GM23338 (cell line): ENCODE results near the gene KCNK1. TPM values are rescaled to one million over a fixed set of nuclear protein-coding genes. Genes with fewer than 3 reads are reported as not detected.

Experiments used
- ATAC-seq: fragments of 200-7000 bp; cut with Tn5 transposase; 3 replicates; pipeline ENCODE4 v1.9.1; 2020
- DNase-seq: peaks from one replicate; pipeline ENCODE4 v3.0.0-alpha.2; 2015; ENCODE audit warnings: low spot score
- H2AFZ ChIP-seq: fragments of 200-600 bp; sonication (generic); 2 replicates; pipeline ENCODE4 v1.8.0; 2016; ENCODE audit warnings: antibody characterized with exemption, mild to moderate bottlenecking, moderate library complexity
- H3F3A ChIP-seq: fragments of 200-600 bp; sonication (generic); replicated peaks from 2 replicates; pipeline ENCODE4 v1.8.0; 2017; ENCODE audit warnings: antibody characterized with exemption, mixed run types, low read depth
- H3K27ac ChIP-seq: fragments of 200-600 bp; sonication (generic); 2 replicates; pipeline ENCODE4 v1.6.1; 2016; ENCODE audit warnings: low read depth
- H3K27me3 ChIP-seq: fragments of 200-600 bp; sonication (generic); 2 replicates; pipeline ENCODE4 v1.8.0; 2016; ENCODE audit warnings: mild to moderate bottlenecking, mixed run types, moderate library complexity; ENCODE audit not compliant: insufficient read depth
- H3K36me3 ChIP-seq: fragments of 200-600 bp; sonication (generic); 2 replicates; pipeline ENCODE4 v1.8.0; 2016; ENCODE audit warnings: mild to moderate bottlenecking; ENCODE audit not compliant: insufficient read depth
- H3K4me1 ChIP-seq: fragments of 200-600 bp; sonication (generic); 2 replicates; pipeline ENCODE4 v1.8.0; 2016; ENCODE audit warnings: mild to moderate bottlenecking, moderate library complexity; ENCODE audit not compliant: insufficient read depth
- H3K4me2 ChIP-seq: fragments of 200-600 bp; sonication (generic); 2 replicates; pipeline ENCODE4 v1.7.1; 2017; ENCODE audit warnings: mixed run types
- H3K4me3 ChIP-seq: fragments of 200-600 bp; sonication (generic); 2 replicates; pipeline ENCODE4 v1.6.1; 2016; ENCODE audit warnings: mixed run types
- H3K79me2 ChIP-seq: fragments of 200-600 bp; sonication (generic); replicated peaks from 2 replicates; pipeline ENCODE4 v1.8.0; 2017; ENCODE audit warnings: mild to moderate bottlenecking; ENCODE audit not compliant: insufficient read depth
- H3K9me2 ChIP-seq: fragments of 200-600 bp; sonication (generic); 2 replicates; pipeline ENCODE4 v1.8.0; 2017; ENCODE audit not compliant: insufficient read depth
- H4K20me1 ChIP-seq: fragments of 200-600 bp; sonication (generic); replicated peaks from 2 replicates; pipeline ENCODE4 v1.8.0; 2017; ENCODE audit warnings: mild to moderate bottlenecking; ENCODE audit not compliant: insufficient read depth
- H3K27ac Mint-ChIP-seq: 2 replicates; pipeline ENCODE4 v1.8.0; 2020; ENCODE audit warnings: inconsistent platforms, mild to moderate bottlenecking, moderate library complexity, mixed read lengths
- H3K27me3 Mint-ChIP-seq: 3 replicates; pipeline ENCODE4 v1.8.0; 2022; ENCODE audit warnings: low read depth, mild to moderate bottlenecking, moderate library complexity, mixed read lengths, inconsistent platforms; ENCODE audit not compliant: insufficient read depth, poor library complexity
- H3K36me3 Mint-ChIP-seq: 3 replicates; pipeline ENCODE4 v1.8.0; 2021; ENCODE audit warnings: low read depth, mild to moderate bottlenecking, inconsistent platforms, moderate library complexity, mixed read lengths
- H3K4me1 Mint-ChIP-seq: 3 replicates; pipeline ENCODE4 v1.8.0; 2020; ENCODE audit warnings: mild to moderate bottlenecking, inconsistent platforms, mixed read lengths
- H3K4me3 Mint-ChIP-seq: 3 replicates; pipeline ENCODE4 v1.8.0; 2021; ENCODE audit warnings: moderate library complexity, mild to moderate bottlenecking, inconsistent platforms, mixed read lengths
- H3K9me3 Mint-ChIP-seq: 3 replicates; pipeline ENCODE4 v1.8.0; 2020; ENCODE audit warnings: moderate library complexity, mild to moderate bottlenecking, inconsistent platforms, mixed read lengths
- CREB1 ChIP-seq: fragments of 250-450 bp; sonication (Bioruptor Pico); IDR thresholded peaks from 2 replicates; pipeline ENCODE4 v1.5.0; 2020; ENCODE audit warnings: low read depth, mild to moderate bottlenecking, moderate library complexity
- CTCF ChIP-seq, 2 experiments: fragments of 200-600 bp in 1 of 2; sonication (generic) in 1 of 2; conservative IDR thresholded peaks; 2 replicates each; pipeline versions ENCODE4 v1.5.1 to v1.6.1; 2016 to 2017; ENCODE audit warnings: antibody characterized with exemption in 2 of 2, low read depth in 2 of 2, mild to moderate bottlenecking in 2 of 2, moderate library complexity in 1 of 2
- EZH2 ChIP-seq: fragments of 200-600 bp; sonication (generic); IDR thresholded peaks from one replicate; pipeline ENCODE4 v1.8.0; 2017; ENCODE audit warnings: antibody characterized with exemption, mild to moderate bottlenecking, low read depth; ENCODE audit not compliant: unreplicated experiment
- EZH2phosphoT487 ChIP-seq: fragments of 200-600 bp; sonication (generic); IDR thresholded peaks from one replicate; pipeline ENCODE4 v1.8.1; 2018; ENCODE audit warnings: antibody characterized with exemption; ENCODE audit not compliant: unreplicated experiment
- JUNB ChIP-seq: IDR thresholded peaks from one replicate; pipeline ENCODE4 v1.6.1; 2016; ENCODE audit warnings: antibody characterized with exemption; ENCODE audit not compliant: unreplicated experiment
- NANOG ChIP-seq: IDR thresholded peaks from 2 replicates; pipeline ENCODE4 v1.6.1; 2016; ENCODE audit warnings: antibody characterized with exemption, borderline replicate concordance
- POLR2AphosphoS5 ChIP-seq: IDR thresholded peaks from 2 replicates; pipeline ENCODE4 v1.6.1; 2016; ENCODE audit warnings: antibody characterized with exemption, low read depth
- REST ChIP-seq: IDR thresholded peaks from one replicate; pipeline ENCODE4 v1.6.1; 2018; ENCODE audit warnings: antibody characterized with exemption; ENCODE audit not compliant: unreplicated experiment
- STAT1 ChIP-seq: IDR thresholded peaks from one replicate; pipeline ENCODE4 v1.6.1; 2016; ENCODE audit warnings: antibody characterized with exemption; ENCODE audit not compliant: unreplicated experiment
- ZNF114 ChIP-seq: fragments of 250-450 bp; sonication (Bioruptor Pico); IDR thresholded peaks from 2 replicates; pipeline ENCODE4 v1.5.0; 2020; ENCODE audit warnings: mild to moderate bottlenecking, moderate library complexity
- ZNF331 ChIP-seq: fragments of 250-450 bp; sonication (Bioruptor Pico); IDR thresholded peaks from 2 replicates; pipeline ENCODE4 v1.5.0; 2020; ENCODE audit warnings: low read depth, mild to moderate bottlenecking, moderate library complexity
- ZNF462 ChIP-seq: fragments of 250-450 bp; sonication (Bioruptor Pico); IDR thresholded peaks from 2 replicates; pipeline ENCODE4 v1.5.0; 2020; ENCODE audit warnings: mild to moderate bottlenecking, moderate library complexity
- polyA plus RNA-seq: library from polyadenylated mRNA; unstranded; fragments of >200 nt; fragmentation: Nextera tagmentation; extraction: Ambion mirVana; gene quantifications from 2 replicates; pipeline ENCODE4 v1.2.1, GENCODE V29; 2016
- total RNA-seq: library from RNA; depleted of rRNA; stranded (reverse); fragments of >200 nt; shearing (Covaris generic); gene quantifications from 2 replicates; pipeline ENCODE4 v1.2.3, GENCODE V29; 2014
- TF ChIP-seq, protein P1 (sequence below): IDR thresholded peaks from 2 replicates; pipeline ENCODE4 v1.6.1; 2016; ENCODE audit warnings: antibody characterized with exemption

Gene KCNK1
- total and polyA plus RNA-seq, 2 experiments from 2014 or later: 10.1 to 12.7 TPM

DNA sequence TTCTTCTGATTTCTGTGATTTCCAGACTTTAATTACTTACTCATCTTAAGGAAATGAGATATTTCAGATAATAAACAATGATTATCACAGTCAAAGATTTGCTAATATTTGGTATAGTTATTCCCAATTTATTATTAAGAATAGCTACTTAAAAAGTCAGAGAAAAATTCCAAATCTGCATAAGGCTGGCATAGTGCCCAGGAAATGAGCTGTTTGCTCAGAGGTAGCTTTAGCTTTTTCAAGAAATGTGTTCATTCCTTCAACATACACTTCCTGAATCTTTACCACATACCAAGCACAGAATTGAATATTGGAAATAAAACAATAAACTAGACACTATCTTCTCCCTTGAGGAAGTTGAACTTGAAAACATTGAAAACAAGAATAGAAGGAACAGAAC, 44.3 kb upstream of the KCNK1 start:
- Histone ChIP-seq H3K9me2 (no peaks in the 10 kb centered on the region), H3K4me1 (no peaks in the 10 kb centered on the region), H3K4me3 (no peak overlapping the region), H4K20me1 (no peaks in the 10 kb centered on the region), H2AFZ (no peak overlapping the region), H3K4me2 (no peak overlapping the region), H3K79me2 (no peaks in the 10 kb centered on the region), H3K27ac (no peak overlapping the region), H3K36me3 (no peaks in the 10 kb centered on the region), H3F3A (no peaks in the 10 kb centered on the region), H3K27me3 (no peaks in the 10 kb centered on the region)
- no peak for TF ChIP-seq NANOG
- no peak for TF ChIP-seq EZH2
- TF ChIP-seq ZNF114: no peak
- TF ChIP-seq STAT1: no peak
- TF ChIP-seq REST: no peak
- no peak for TF ChIP-seq JUNB
- no peak for TF ChIP-seq CREB1 (CRISPR knock-in tag)
- no peak for TF ChIP-seq ZNF462 (CRISPR knock-in tag)
- TF ChIP-seq POLR2AphosphoS5: no peak
- no peak for TF ChIP-seq CTCF (conservative IDR thresholded peaks at IDR 0.05; ENCODE audit: low read depth in 2 of 2)
- no peak for TF ChIP-seq EZH2phosphoT487
- no peak for TF ChIP-seq ZNF331 (CRISPR knock-in tag)
- TF ChIP-seq, protein P1, sequence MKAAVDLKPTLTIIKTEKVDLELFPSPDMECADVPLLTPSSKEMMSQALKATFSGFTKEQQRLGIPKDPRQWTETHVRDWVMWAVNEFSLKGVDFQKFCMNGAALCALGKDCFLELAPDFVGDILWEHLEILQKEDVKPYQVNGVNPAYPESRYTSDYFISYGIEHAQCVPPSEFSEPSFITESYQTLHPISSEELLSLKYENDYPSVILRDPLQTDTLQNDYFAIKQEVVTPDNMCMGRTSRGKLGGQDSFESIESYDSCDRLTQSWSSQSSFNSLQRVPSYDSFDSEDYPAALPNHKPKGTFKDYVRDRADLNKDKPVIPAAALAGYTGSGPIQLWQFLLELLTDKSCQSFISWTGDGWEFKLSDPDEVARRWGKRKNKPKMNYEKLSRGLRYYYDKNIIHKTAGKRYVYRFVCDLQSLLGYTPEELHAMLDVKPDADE: no peak
- no peak overlapping the region for H3K4me3 Mint-ChIP-seq
- ATAC-seq: no peak
- no peak for DNase-seq
- no peaks in the 10 kb centered on the region for H3K27me3 Mint-ChIP-seq
- peaks cover 5% of the 10 kb centered on the region; the same call in 1 of the 3 replicates for H3K9me3 Mint-ChIP-seq
- H3K27ac Mint-ChIP-seq: no peak overlapping the region
- H3K4me1 Mint-ChIP-seq: no peaks in the 10 kb centered on the region
- H3K36me3 Mint-ChIP-seq: no peaks in the 10 kb centered on the region
